GM12878 (cell line): ENCODE measurements around the gene TYROBP. TPM values are rescaled to one million over a fixed set of nuclear protein-coding genes. Genes with fewer than 3 reads are reported as not detected.

Experiments
- ATAC-seq: fragments of 200-7000 bp; cut with Tn5 transposase; 3 replicates; pipeline ENCODE4 v1.9.1; 2020; ENCODE audit warnings: mild to moderate bottlenecking, moderate library complexity
- BruUV-seq: library from RNA; stranded (reverse); fragments of 400-500 nt; replicated peaks from 2 replicates; lab custom pipeline; 2021; lab: Mats Ljungman, UMichigan
- CTCF ChIA-PET: fragments of 300-600 bp; sonication (Branson Sonifier 250); formaldehyde crosslinking; extraction: SDS; loops from one replicate; lab custom pipeline; 2021; ENCODE audit warnings: inconsistent platforms; lab: Yijun Ruan, JAX
- POLR2A ChIA-PET: fragments of 350-600 bp; formaldehyde crosslinking; extraction: SDS; loops from one replicate; lab custom pipeline; 2021; ENCODE audit warnings: inconsistent platforms; lab: Charles Lee
- RAD21 ChIA-PET: fragments of 300-600 bp; sonication (Branson Sonifier 250); formaldehyde crosslinking; loops from one replicate; lab custom pipeline; 2023; ENCODE audit warnings: antibody characterized with exemption; ENCODE audit not compliant: unreplicated experiment; lab: Charles Lee
- SMC1A ChIA-PET: fragments of 300-600 bp; sonication (Branson Sonifier 250); formaldehyde crosslinking; loops from one replicate; lab custom pipeline; 2023; ENCODE audit not compliant: unreplicated experiment, uncharacterized antibody; lab: Charles Lee
- DNase-seq: peaks from one replicate; pipeline ENCODE4 v3.0.0-alpha.2; 2011; ENCODE audit warnings: low read depth, low spot score
- FAIRE-seq: peaks from 3 replicates; lab custom pipeline; 2011; peaks lifted over from hg19 to GRCh38; lab: Jason Lieb, UNC
- H2AFZ ChIP-seq: 2 replicates; pipeline ENCODE4 v1.6.0; 2011; ENCODE audit warnings: low read depth, low read length, control low read depth; ENCODE audit not compliant: control insufficient read depth
- H3K27ac ChIP-seq: 2 replicates; pipeline ENCODE4 v1.5.1; 2011; ENCODE audit warnings: control low read depth; ENCODE audit not compliant: control insufficient read depth, insufficient read depth
- H3K27me3 ChIP-seq, 2 experiments: replicated peaks in 1 of 2; 2 replicates each; pipeline versions ENCODE4 v1.6.0 to v1.6.1; 2011; ENCODE audit warnings: low read length in 1 of 2; ENCODE audit not compliant: control insufficient read depth in 2 of 2, insufficient read depth in 2 of 2
- H3K36me3 ChIP-seq, 2 experiments: 2 replicates each; pipeline ENCODE4 v1.5.1; 2011; ENCODE audit warnings: low read length in 1 of 2; ENCODE audit not compliant: control insufficient read depth in 2 of 2, insufficient read depth in 2 of 2
- H3K4me1 ChIP-seq: 2 replicates; pipeline ENCODE4 v1.6.1; 2011; ENCODE audit warnings: mild to moderate bottlenecking, low read length, moderate library complexity, mixed read lengths; ENCODE audit not compliant: control insufficient read depth, insufficient read depth
- H3K4me2 ChIP-seq: 2 replicates; pipeline ENCODE4 v1.6.0; 2011; ENCODE audit warnings: control low read depth; ENCODE audit not compliant: control insufficient read depth, insufficient read depth
- H3K4me3 ChIP-seq: fragments of 200-600 bp; sonication (generic); 2 replicates; pipeline ENCODE4 v1.5.1; 2016
- H3K79me2 ChIP-seq: 2 replicates; pipeline ENCODE4 v1.6.0; 2011; ENCODE audit warnings: low read length; ENCODE audit not compliant: control insufficient read depth, insufficient read depth
- H3K9ac ChIP-seq: 2 replicates; pipeline ENCODE4 v1.8.0; 2011; ENCODE audit warnings: low read length, control low read depth, mixed read lengths; ENCODE audit not compliant: control insufficient read depth, insufficient read depth
- H3K9me3 ChIP-seq: replicated peaks from 3 replicates; pipeline ENCODE4 v1.5.1; 2011; ENCODE audit warnings: mild to moderate bottlenecking, low read length; ENCODE audit not compliant: control insufficient read depth, insufficient read depth
- H4K20me1 ChIP-seq: 2 replicates; pipeline ENCODE4 v1.6.0; 2011; ENCODE audit not compliant: control insufficient read depth, insufficient read depth
- BHLHE40 ChIP-seq, 2 experiments: fragments of 450-650 bp in 1 of 2; IDR thresholded peaks; 2 replicates each; pipeline ENCODE4 v1.6.1; 2011 to 2017; ENCODE audit warnings: low read depth in 2 of 2, borderline replicate concordance in 1 of 2, improper control_type of control experiment in 1 of 2, low read length in 1 of 2, mild to moderate bottlenecking in 1 of 2
- CEBPB ChIP-seq, 2 experiments: fragments of 150-350 bp in 1 of 2; IDR thresholded peaks; 2 replicates each; pipeline ENCODE4 v1.6.1; 2012 to 2014; ENCODE audit warnings: low read depth in 2 of 2, low read length in 2 of 2, borderline replicate concordance in 1 of 2, inconsistent platforms in 1 of 2
- CREB1 ChIP-seq: IDR thresholded peaks from 2 replicates; pipeline ENCODE4 v1.6.1; 2012; ENCODE audit warnings: low read depth, mild to moderate bottlenecking, inconsistent platforms
- HDAC6 ChIP-seq: fragments of 200-600 bp; sonication (generic); IDR thresholded peaks from one replicate; pipeline ENCODE4 v1.8.0; 2017; ENCODE audit warnings: antibody characterized with exemption; ENCODE audit not compliant: unreplicated experiment
- IKZF1 ChIP-seq: fragments of 450-650 bp; conservative IDR thresholded peaks from 2 replicates; pipeline ENCODE4 v1.6.1; 2017; ENCODE audit warnings: antibody characterized with exemption, mild to moderate bottlenecking
- KLF5 ChIP-seq: fragments of 450-650 bp; IDR thresholded peaks from 2 replicates; pipeline ENCODE4 v1.6.1; 2014; ENCODE audit warnings: mild to moderate bottlenecking; ENCODE audit not compliant: partially characterized antibody
- LARP7 ChIP-seq: fragments of 450-650 bp; IDR thresholded peaks from 2 replicates; pipeline ENCODE4 v1.6.1; 2017; ENCODE audit warnings: mild to moderate bottlenecking
- MXI1 ChIP-seq: fragments of 150-350 bp; IDR thresholded peaks from 2 replicates; pipeline ENCODE4 v1.6.1; 2011; ENCODE audit warnings: low read depth, mild to moderate bottlenecking, inconsistent platforms, low read length, improper control_type of control experiment
- NFIC ChIP-seq: IDR thresholded peaks from 2 replicates; pipeline ENCODE4 v1.6.1; 2012; ENCODE audit warnings: low read depth, mild to moderate bottlenecking, inconsistent platforms, low read length, moderate library complexity
- NFYB ChIP-seq: IDR thresholded peaks from 2 replicates; pipeline ENCODE4 v1.6.1; 2011; ENCODE audit warnings: low read depth, mild to moderate bottlenecking, low read length, improper control_type of control experiment, moderate library complexity; ENCODE audit not compliant: insufficient read depth
- RCOR1 ChIP-seq: conservative IDR thresholded peaks from 2 replicates; pipeline ENCODE4 v1.6.1; 2012; ENCODE audit warnings: low read depth, low read length, improper control_type of control experiment
- SMARCA5 ChIP-seq: fragments of 450-650 bp; IDR thresholded peaks from 2 replicates; pipeline ENCODE4 v1.6.1; 2017; ENCODE audit warnings: mild to moderate bottlenecking
- ZNF384 ChIP-seq: IDR thresholded peaks from 2 replicates; pipeline ENCODE4 v1.6.1; 2012; ENCODE audit warnings: low read depth, mild to moderate bottlenecking, low read length, improper control_type of control experiment, borderline replicate concordance
- ZNF622 ChIP-seq: fragments of 450-650 bp; IDR thresholded peaks from 2 replicates; pipeline ENCODE4 v1.6.1; 2017; ENCODE audit warnings: mild to moderate bottlenecking, inconsistent platforms
- WGBS: methylation state at CpG from one replicate; pipeline ENCODE4 v1.1.6; 2016; ENCODE audit warnings: low lambda C conversion rate; ENCODE audit not compliant: insufficient replicate concordance, insufficient coverage; ENCODE audit errors: missing lambda C conversion rate; 5-methylcytosine and 5-hydroxymethylcytosine counted together
- in situ Hi-C: fragments of 300-500 bp; cut with MboI; formaldehyde crosslinking; loops from 9 replicates; pipeline ENCODE4 v1.14.3; 2018; ENCODE audit warnings: mixed read lengths
- intact Hi-C: fragments of 100-400 bp; cut with micrococcal nuclease; formaldehyde crosslinking; loops from one replicate; pipeline ENCODE4 v1.14.2; 2022; ENCODE audit not compliant: unreplicated experiment
- polyA plus RNA-seq, 11 experiments: library from polyadenylated mRNA; depleted of rRNA in 4 of 11; unstranded in 6 of 11; stranded (reverse) in 5 of 11; fragments of >200 nt; fragmentation: Nextera tagmentation in 4 of 11; fragmentation: Illumina TruSeq in 1 of 11; extraction: Ambion mirVana in 4 of 11; extraction: Trizol in 1 of 11; gene quantifications; 1 replicate in 1 of 11; 2 replicates in 10 of 11; pipeline versions ENCODE4 v1.2.1 to v1.2.3, GENCODE V29; 2011 to 2016; ENCODE audit warnings: inconsistent platforms in 2 of 11, missing spikeins in 2 of 11, low read depth in 1 of 11
- total RNA-seq, 4 experiments: library from RNA; depleted of rRNA in 3 of 4; stranded (reverse); fragments of >200 nt in 3 of 4; fragmentation: Illumina TruSeq in 1 of 4; extraction: Trizol in 1 of 4; gene quantifications; 2 replicates each; pipeline versions ENCODE4 v1.2.1 to v1.2.3, GENCODE V29; 2013 to 2021
- TF ChIP-seq, protein P1 (sequence below): fragments of 450-650 bp; conservative IDR thresholded peaks from 2 replicates; pipeline ENCODE4 v1.6.1; 2017; ENCODE audit warnings: mild to moderate bottlenecking, moderate library complexity
- TF ChIP-seq, protein P2 (sequence below): IDR thresholded peaks from 2 replicates; pipeline ENCODE4 v1.6.1; 2012; ENCODE audit warnings: mild to moderate bottlenecking, low read depth, low read length

The TYROBP gene
- total and polyA plus RNA-seq, 10 of the 15 experiments (the other 5 are each of a cell fraction or from before 2014, with no cell fraction given): 0.33 to 2.4 (median 0.58) TPM; not detected in 2

DNA sequence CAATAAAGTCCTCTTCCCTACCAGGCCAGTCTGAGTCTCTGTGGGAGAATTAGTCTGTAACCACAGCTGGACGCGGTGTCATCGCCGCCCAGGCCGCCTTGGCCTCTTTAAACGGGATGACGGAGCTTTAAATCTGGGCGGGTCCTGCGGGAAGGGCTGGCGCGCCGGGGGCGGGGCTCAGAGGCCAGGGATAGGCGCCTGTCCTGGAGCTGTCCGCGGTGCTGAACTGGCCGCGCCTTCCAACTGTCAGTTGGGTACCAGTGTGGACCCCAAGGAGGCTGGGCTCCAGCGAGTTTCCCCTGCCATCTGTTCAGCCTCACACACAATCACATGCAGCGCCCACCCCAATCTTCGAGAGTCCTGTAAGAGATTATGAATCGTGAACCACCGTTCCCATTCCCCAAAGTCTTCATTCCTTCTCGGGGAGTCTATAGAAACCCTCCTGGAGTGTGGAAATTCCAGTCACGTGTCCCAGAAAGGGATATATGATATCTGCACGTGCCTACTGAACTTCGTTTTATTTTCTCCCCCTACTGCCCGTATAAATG is 28.3 kb downstream of the TYROBP start:
- RAD21 ChIA-PET: interaction anchor here (0.5 to 7.3 kb wide), 4 partner anchors 52 to 185 kb away, joined by 3 to 107 read pairs (median 4); no protein-coding TSS in a partner anchor
- intact Hi-C loops (loop anchor here (5.0 kb wide), 1 partner anchor 188 kb away; no protein-coding TSS in a partner anchor), in situ Hi-C loops (no loop called here)
- no peaks in the 10 kb centered on the region for H3K36me3 ChIP-seq
- no peak overlapping the region for H3K9ac ChIP-seq
- WGBS: 6% methylated on average over 28 of the region's 28 CpGs
- H3K4me1 ChIP-seq: no peaks in the 10 kb centered on the region
- no TSS peak for BruUV-seq
- no peak overlapping the region for H3K4me2 ChIP-seq
- no peak overlapping the region for H3K4me3 ChIP-seq
- H3K27ac ChIP-seq: no peak overlapping the region
- CTCF ChIA-PET: interaction anchor here (1.0 to 9.6 kb wide), 5 partner anchors 9 to 187 kb away, joined by 3 to 145 read pairs (median 5); partner anchors contain the start of gene APLP1
- no peaks in the 10 kb centered on the region for H4K20me1 ChIP-seq
- no peak overlapping the region for H2AFZ ChIP-seq
- DNase-seq (no peak), FAIRE-seq (peak; percentile 38), ATAC-seq (peak; percentile 92)
- H3K27me3 ChIP-seq: no peaks in the 10 kb centered on the region; a peak in 1 of 4 replicates
- SMC1A ChIA-PET: interaction anchor here (1.6 to 6.7 kb wide), 2 partner anchors 51 to 185 kb away, joined by 10 to 90 read pairs; no protein-coding TSS in a partner anchor
- POLR2A ChIA-PET: interaction anchor here (0.7 kb wide), 1 partner anchor 76 kb away, joined by 3 read pairs; no protein-coding TSS in a partner anchor
- H3K9me3 ChIP-seq: no peaks in the 10 kb centered on the region
- H3K79me2 ChIP-seq: no peaks in the 10 kb centered on the region
- TF ChIP-seq, protein P1, sequence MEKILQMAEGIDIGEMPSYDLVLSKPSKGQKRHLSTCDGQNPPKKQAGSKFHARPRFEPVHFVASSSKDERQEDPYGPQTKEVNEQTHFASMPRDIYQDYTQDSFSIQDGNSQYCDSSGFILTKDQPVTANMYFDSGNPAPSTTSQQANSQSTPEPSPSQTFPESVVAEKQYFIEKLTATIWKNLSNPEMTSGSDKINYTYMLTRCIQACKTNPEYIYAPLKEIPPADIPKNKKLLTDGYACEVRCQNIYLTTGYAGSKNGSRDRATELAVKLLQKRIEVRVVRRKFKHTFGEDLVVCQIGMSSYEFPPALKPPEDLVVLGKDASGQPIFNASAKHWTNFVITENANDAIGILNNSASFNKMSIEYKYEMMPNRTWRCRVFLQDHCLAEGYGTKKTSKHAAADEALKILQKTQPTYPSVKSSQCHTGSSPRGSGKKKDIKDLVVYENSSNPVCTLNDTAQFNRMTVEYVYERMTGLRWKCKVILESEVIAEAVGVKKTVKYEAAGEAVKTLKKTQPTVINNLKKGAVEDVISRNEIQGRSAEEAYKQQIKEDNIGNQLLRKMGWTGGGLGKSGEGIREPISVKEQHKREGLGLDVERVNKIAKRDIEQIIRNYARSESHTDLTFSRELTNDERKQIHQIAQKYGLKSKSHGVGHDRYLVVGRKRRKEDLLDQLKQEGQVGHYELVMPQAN: 0 out of 2 replicates have a peak, but pooled peaks have one; percentile 22
- TF ChIP-seq ZNF622 (no peak), IKZF1 (no peak; the same call in 1 of the 2 replicates), HDAC6 (no peak), NFYB (0 out of 2 replicates have a peak, but pooled peaks have one; percentile 14), KLF5 (no peak), RCOR1 (0 out of 2 replicates have a peak, but pooled peaks have one; percentile 52), NFIC (no peak), BHLHE40 (IDR thresholded peaks at IDR 0.05; ENCODE audit: borderline replicate concordance in 1 of 2, low read depth in 2 of 2, low read length in 1 of 2) (peak in 1 of 2 experiments; percentile 13; a peak in 1 of 4 replicates), CEBPB (IDR thresholded peaks at IDR 0.05; ENCODE audit: borderline replicate concordance in 1 of 2, low read depth in 2 of 2, low read length in 2 of 2) (no peak), LARP7 (no peak), MXI1 (peak; percentile 74), ZNF384 (no peak), SMARCA5 (no peak), CREB1 (peak; percentile 45; the same call in 1 of the 2 replicates)
- TF ChIP-seq, protein P2, sequence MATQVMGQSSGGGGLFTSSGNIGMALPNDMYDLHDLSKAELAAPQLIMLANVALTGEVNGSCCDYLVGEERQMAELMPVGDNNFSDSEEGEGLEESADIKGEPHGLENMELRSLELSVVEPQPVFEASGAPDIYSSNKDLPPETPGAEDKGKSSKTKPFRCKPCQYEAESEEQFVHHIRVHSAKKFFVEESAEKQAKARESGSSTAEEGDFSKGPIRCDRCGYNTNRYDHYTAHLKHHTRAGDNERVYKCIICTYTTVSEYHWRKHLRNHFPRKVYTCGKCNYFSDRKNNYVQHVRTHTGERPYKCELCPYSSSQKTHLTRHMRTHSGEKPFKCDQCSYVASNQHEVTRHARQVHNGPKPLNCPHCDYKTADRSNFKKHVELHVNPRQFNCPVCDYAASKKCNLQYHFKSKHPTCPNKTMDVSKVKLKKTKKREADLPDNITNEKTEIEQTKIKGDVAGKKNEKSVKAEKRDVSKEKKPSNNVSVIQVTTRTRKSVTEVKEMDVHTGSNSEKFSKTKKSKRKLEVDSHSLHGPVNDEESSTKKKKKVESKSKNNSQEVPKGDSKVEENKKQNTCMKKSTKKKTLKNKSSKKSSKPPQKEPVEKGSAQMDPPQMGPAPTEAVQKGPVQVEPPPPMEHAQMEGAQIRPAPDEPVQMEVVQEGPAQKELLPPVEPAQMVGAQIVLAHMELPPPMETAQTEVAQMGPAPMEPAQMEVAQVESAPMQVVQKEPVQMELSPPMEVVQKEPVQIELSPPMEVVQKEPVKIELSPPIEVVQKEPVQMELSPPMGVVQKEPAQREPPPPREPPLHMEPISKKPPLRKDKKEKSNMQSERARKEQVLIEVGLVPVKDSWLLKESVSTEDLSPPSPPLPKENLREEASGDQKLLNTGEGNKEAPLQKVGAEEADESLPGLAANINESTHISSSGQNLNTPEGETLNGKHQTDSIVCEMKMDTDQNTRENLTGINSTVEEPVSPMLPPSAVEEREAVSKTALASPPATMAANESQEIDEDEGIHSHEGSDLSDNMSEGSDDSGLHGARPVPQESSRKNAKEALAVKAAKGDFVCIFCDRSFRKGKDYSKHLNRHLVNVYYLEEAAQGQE: peak; percentile 99
